ENCODE measurements around the gene C9. TPM values are rescaled to one million over a fixed set of nuclear protein-coding genes. Genes with fewer than 3 reads are reported as not detected.
"Not testable (repeated sequence)": the region's sequence is repeated elsewhere in the genome, so short reads cannot be mapped to it uniquely, and the experiment has no call there.

The C9 gene
- total and polyA plus RNA-seq, 3 donors from 2014 or later = 0.16 to 0.95 (median 0.74) TPM

- WGBS, 2 donors = 52 to 53% methylated on average over 2 of the region's 2 CpGs
- no peaks in the 10 kb centered on the region for H3K36me3 ChIP-seq (ENCODE audit: low read depth, missing control alignments)
- peaks cover 3% of the 10 kb centered on the region for H3K4me1 ChIP-seq
- H3K4me3 ChIP-seq = no peak overlapping the region
- no peaks in the 10 kb centered on the region for H3K27me3 ChIP-seq
- peak overlapping the region in 1 of 2 donors; percentile 37 for H3K27ac ChIP-seq
- no peaks in the 10 kb centered on the region for H3K9me3 ChIP-seq
- DNase-seq = no peak
- TF ChIP-seq CTCF (IDR thresholded peaks at IDR 0.05) = no peak
- intact Hi-C loops (cut with DNase I; ENCODE audit: low total_unique reads) = no loop called here
Measured at GRCh38 chr5:39274398-39275085, 89.8 kb downstream of the C9 start.

- no peaks in the 10 kb centered on the region for H3K36me3 ChIP-seq (ENCODE audit: low read depth, missing control alignments)
- intact Hi-C loops (cut with DNase I; ENCODE audit: low total_unique reads) = no loop called here
- no peak overlapping the region for H3K27ac ChIP-seq
- peaks cover 3% of the 10 kb centered on the region for H3K4me1 ChIP-seq
- no peak for DNase-seq
- H3K27me3 ChIP-seq = no peaks in the 10 kb centered on the region
- H3K4me3 ChIP-seq = no peak overlapping the region
- TF ChIP-seq POLR2A (IDR thresholded peaks at IDR 0.05) (no peak), CTCF (IDR thresholded peaks at IDR 0.05) (no peak)
- no peaks in the 10 kb centered on the region for H3K9me3 ChIP-seq
- 86 to 90% methylated on average over 2 of the region's 2 CpGs for WGBS, 2 donors
Measured at GRCh38 chr5:39273314-39273954, 90.9 kb downstream of the C9 start.

GRCh38 chr5:39272869-39273231 is 91.4 kb downstream of the C9 start:
- H3K9me3 ChIP-seq; H3K27ac ChIP-seq; DNase-seq; intact Hi-C loops (cut with DNase I; ENCODE audit: low total_unique reads); H3K4me3 ChIP-seq; H3K36me3 ChIP-seq (ENCODE audit: low read depth, missing control alignments); H3K4me1 ChIP-seq; H3K27me3 ChIP-seq: not testable (repeated sequence)
- WGBS, 2 donors = 59 to 73% methylated on average over 14 of the region's 14 CpGs

GRCh38 chr5:39270225-39270848 is 94.0 kb downstream of the C9 start:
- WGBS, 2 donors = 72 to 78% methylated on average over 2 of the region's 2 CpGs
- no peak for DNase-seq
- intact Hi-C loops (cut with DNase I; ENCODE audit: low total_unique reads) = no loop called here

More at GRCh38 chr5:39270225-39270848, 94.0 kb downstream of the C9 start:
- no peak overlapping the region for H3K4me3 ChIP-seq
- no peaks in the 10 kb centered on the region for H3K9me3 ChIP-seq
- TF ChIP-seq CTCF (IDR thresholded peaks at IDR 0.05) (no peak), POLR2A (IDR thresholded peaks at IDR 0.05) (no peak)
- no peaks in the 10 kb centered on the region for H3K27me3 ChIP-seq
- H3K27ac ChIP-seq = no peak overlapping the region
- no peaks in the 10 kb centered on the region for H3K36me3 ChIP-seq (ENCODE audit: low read depth, missing control alignments)
- H3K4me1 ChIP-seq = peaks cover 3% of the 10 kb centered on the region

Measured in testis (tissue), 3 donors.